BJ (cell line): Measurements from ENCODE around the gene COL5A1. TPM values are rescaled to one million over a fixed set of nuclear protein-coding genes. Genes with fewer than 3 reads are reported as not detected.
A peak's percentile ranks its signal among the peaks of the same experiment; 100 is the strongest.
"Not testable (repeated sequence)": the region's sequence is repeated elsewhere in the genome, so short reads cannot be mapped to it uniquely, and the experiment has no call there.

ENCODE experiments used
- CTCF ChIA-PET: fragments of 350-600 bp; formaldehyde crosslinking; extraction: SDS; loops from one replicate; lab custom pipeline; 2021; ENCODE audit warnings: antibody characterized with exemption, inconsistent platforms; lab: Yijun Ruan, JAX
- POLR2A ChIA-PET: fragments of 300-600 bp; sonication (Branson Sonifier 250); formaldehyde crosslinking; extraction: SDS; loops from one replicate; lab custom pipeline; 2021; ENCODE audit warnings: antibody characterized with exemption; lab: Charles Lee
- DNase-seq: peaks from one replicate; pipeline ENCODE4 v3.0.0-alpha.2; 2011; ENCODE audit warnings: low read depth
- H3K27me3 ChIP-seq: 2 replicates; pipeline ENCODE4 v1.6.0; 2011; ENCODE audit warnings: low read length; ENCODE audit not compliant: control insufficient read depth, insufficient read depth
- H3K36me3 ChIP-seq: 2 replicates; pipeline ENCODE4 v1.5.1; 2011; ENCODE audit warnings: low read length; ENCODE audit not compliant: control insufficient read depth, insufficient read depth
- H3K4me3 ChIP-seq: 2 replicates; pipeline ENCODE4 v1.5.1; 2011; ENCODE audit warnings: low read depth, mild to moderate bottlenecking, control low read depth, low read length
- CTCF ChIP-seq: IDR thresholded peaks from 2 replicates; pipeline ENCODE4 v1.5.1; 2011; ENCODE audit warnings: low read depth, mild to moderate bottlenecking, control low read depth, inconsistent platforms, low read length, moderate library complexity; ENCODE audit not compliant: insufficient read depth
- polyA plus RNA-seq: library from polyadenylated mRNA; depleted of rRNA; stranded (reverse); fragments of >200 nt; gene quantifications from 2 replicates; pipeline ENCODE4 v1.2.3, GENCODE V29; 2011

COL5A1 gene
- polyA plus RNA-seq, 1 experiment = 251 TPM

- H3K4me3 ChIP-seq = no peak overlapping the region
- H3K36me3 ChIP-seq = peaks cover 18% of the 10 kb centered on the region
- ChIA-PET POLR2A (no interaction called here), CTCF (interaction anchor here (1.5 kb wide), 1 partner anchor 12 kb away, joined by 3 read pairs; no protein-coding TSS in a partner anchor)
- no peak for DNase-seq
- no peaks in the 10 kb centered on the region for H3K27me3 ChIP-seq
- no peak for TF ChIP-seq CTCF
Observed at GRCh38 chr9:134682026-134682425, 40.4 kb downstream of the COL5A1 start.

- DNase-seq = no peak
- POLR2A ChIA-PET = no interaction called here
Observed at GRCh38 chr9:134682651-134683364, 41.2 kb downstream of the COL5A1 start.

GRCh38 chr9:134683714-134684374, 42.2 kb downstream of the COL5A1 start:
- Histone ChIP-seq H3K27me3 (no peaks in the 10 kb centered on the region), H3K4me3 (no peak overlapping the region), H3K36me3 (peaks cover 26% of the 10 kb centered on the region)
- ChIA-PET POLR2A (no interaction called here), CTCF (interaction anchor here (0.8 kb wide), 1 partner anchor 134 kb away, joined by 3 read pairs; no protein-coding TSS in a partner anchor)
- peak; percentile 23; the same call in 1 of the 2 replicates for TF ChIP-seq CTCF
- no peak for DNase-seq

More at GRCh38 chr9:134682651-134683364, 41.2 kb downstream of the COL5A1 start:
- no peak for TF ChIP-seq CTCF
- Histone ChIP-seq H3K27me3 (no peaks in the 10 kb centered on the region), H3K4me3 (no peak overlapping the region), H3K36me3 (peaks cover 23% of the 10 kb centered on the region)
- CTCF ChIA-PET = interaction anchor here (1.5 kb wide), 1 partner anchor 13 kb away, joined by 3 read pairs; no protein-coding TSS in a partner anchor

- Histone ChIP-seq H3K27me3 (no peaks in the 10 kb centered on the region), H3K4me3 (no peak overlapping the region), H3K36me3 (peaks cover 30% of the 10 kb centered on the region)
- ChIA-PET CTCF (interaction anchor here (0.8 kb wide), 1 partner anchor 135 kb away, joined by 3 read pairs; no protein-coding TSS in a partner anchor), POLR2A (no interaction called here)
- TF ChIP-seq CTCF = no peak
- no peak for DNase-seq
Observed at GRCh38 chr9:134684375-134684723, 42.7 kb downstream of the COL5A1 start.

GRCh38 chr9:134684941-134685340, 43.3 kb downstream of the COL5A1 start:
- H3K4me3 ChIP-seq, POLR2A ChIA-PET, DNase-seq, H3K27me3 ChIP-seq: not testable (repeated sequence)
- peaks cover 31% of the 10 kb centered on the region for H3K36me3 ChIP-seq
- CTCF ChIA-PET = interaction anchor here (0.8 kb wide), 1 partner anchor 135 kb away, joined by 3 read pairs; no protein-coding TSS in a partner anchor
